ENCODE data around the gene POP7.

Gene POP7

GRCh38 chr7:100685631-100686145 is 20.2 kb upstream of the POP7 start:
- Histone ChIP-seq H3K4me3 (ENCODE audit: insufficient read length, low read depth) (no peak overlapping the region), H3K27me3 (ENCODE audit: insufficient read depth, insufficient read length) (no peaks in the 10 kb centered on the region), H3K9ac (ENCODE audit: insufficient read length, low read depth) (no peak overlapping the region)

DNA sequence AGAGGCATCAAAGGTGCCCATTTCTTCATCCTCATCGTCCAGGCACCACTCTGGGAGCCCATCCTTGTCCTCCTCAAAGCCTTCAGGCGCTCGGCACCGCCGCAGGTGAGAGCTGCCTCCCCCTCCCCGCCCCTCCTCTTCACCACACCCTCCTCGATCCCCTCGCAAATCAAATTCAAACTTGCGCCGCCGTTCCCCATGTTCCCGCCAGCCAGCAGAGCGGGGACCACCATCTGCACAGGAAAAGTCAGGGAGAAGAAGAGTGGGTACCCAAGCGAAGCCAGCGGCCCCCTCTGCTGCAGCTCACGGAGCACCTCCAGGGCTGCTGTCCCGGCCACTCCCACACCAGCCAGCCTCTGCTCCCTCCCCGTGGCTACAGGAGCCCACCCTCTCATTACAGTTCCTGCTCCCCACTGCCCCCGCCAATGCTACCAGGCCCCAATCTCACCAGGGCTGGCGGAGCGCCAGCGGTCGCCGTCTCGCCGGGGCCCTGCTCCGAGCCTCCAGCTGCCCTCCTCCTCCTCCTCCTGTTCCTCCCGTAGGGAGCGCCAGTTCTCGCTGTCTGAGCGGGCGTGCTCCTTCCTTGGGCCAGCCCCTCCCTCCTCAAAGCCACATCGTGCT is 19.6 kb upstream of the POP7 start:
- H3K4me1 ChIP-seq (ENCODE audit: insufficient read depth, insufficient read length): peaks cover 14% of the 10 kb centered on the region
- no peaks in the 10 kb centered on the region for H3K27me3 ChIP-seq (ENCODE audit: insufficient read depth, insufficient read length)
- no peak for TF ChIP-seq ZNF274 (IDR thresholded peaks at IDR 0.05; ENCODE audit: low read depth, low read length)
- TF ChIP-seq YY1 (IDR thresholded peaks at IDR 0.05; ENCODE audit: insufficient read depth, insufficient read length): no peak
- no peak for TF ChIP-seq SUZ12 (IDR thresholded peaks at IDR 0.05; ENCODE audit: extremely low read depth, insufficient read depth, insufficient read length)
- peaks cover 84% of the 10 kb centered on the region for H3K36me3 ChIP-seq (ENCODE audit: insufficient read depth, insufficient read length, low read length)
- peaks cover 10% of the 10 kb centered on the region; the same call in 1 of the 2 replicates for H3K9me3 ChIP-seq (ENCODE audit: insufficient read depth, low read length)
- DNase-seq (ENCODE audit: low read depth, low spot score): no peak
- H3K9ac ChIP-seq (ENCODE audit: insufficient read length, low read depth): no peak overlapping the region
- no peak overlapping the region for H3K4me3 ChIP-seq (ENCODE audit: insufficient read length, low read depth)

More at GRCh38 chr7:100685631-100686145, 20.2 kb upstream of the POP7 start:
- Histone ChIP-seq H3K36me3 (ENCODE audit: insufficient read depth, insufficient read length, low read length) (peaks cover 85% of the 10 kb centered on the region), H3K4me1 (ENCODE audit: insufficient read depth, insufficient read length) (peaks cover 14% of the 10 kb centered on the region), H3K9me3 (ENCODE audit: insufficient read depth, low read length) (peaks cover 10% of the 10 kb centered on the region; the same call in 1 of the 2 replicates)
- no peak for DNase-seq (ENCODE audit: low read depth, low spot score)
- TF ChIP-seq SUZ12 (IDR thresholded peaks at IDR 0.05; ENCODE audit: extremely low read depth, insufficient read depth, insufficient read length) (no peak), YY1 (IDR thresholded peaks at IDR 0.05; ENCODE audit: insufficient read depth, insufficient read length) (no peak), ZNF274 (IDR thresholded peaks at IDR 0.05; ENCODE audit: low read depth, low read length) (no peak)

- peaks cover 79% of the 10 kb centered on the region for H3K36me3 ChIP-seq (ENCODE audit: insufficient read depth, insufficient read length, low read length)
- H3K4me1 ChIP-seq (ENCODE audit: insufficient read depth, insufficient read length): peaks cover 12% of the 10 kb centered on the region
- no peaks in the 10 kb centered on the region for H3K27me3 ChIP-seq (ENCODE audit: insufficient read depth, insufficient read length)
Measured at GRCh38 chr7:100686822-100687211, 19.1 kb upstream of the POP7 start.

GRCh38 chr7:100687261-100687660 is 18.7 kb upstream of the POP7 start:
- H3K27me3 ChIP-seq (ENCODE audit: insufficient read depth, insufficient read length): no peaks in the 10 kb centered on the region
- peaks cover 11% of the 10 kb centered on the region for H3K4me1 ChIP-seq (ENCODE audit: insufficient read depth, insufficient read length)
- DNase-seq (ENCODE audit: low read depth, low spot score): no peak
- H3K9ac ChIP-seq (ENCODE audit: insufficient read length, low read depth): no peak overlapping the region
- no peak for TF ChIP-seq YY1 (IDR thresholded peaks at IDR 0.05; ENCODE audit: insufficient read depth, insufficient read length)
- TF ChIP-seq SUZ12 (IDR thresholded peaks at IDR 0.05; ENCODE audit: extremely low read depth, insufficient read depth, insufficient read length): no peak
- no peak for TF ChIP-seq ZNF274 (IDR thresholded peaks at IDR 0.05; ENCODE audit: low read depth, low read length)
- peaks cover 75% of the 10 kb centered on the region for H3K36me3 ChIP-seq (ENCODE audit: insufficient read depth, insufficient read length, low read length)
- peaks cover 10% of the 10 kb centered on the region; the same call in 1 of the 2 replicates for H3K9me3 ChIP-seq (ENCODE audit: insufficient read depth, low read length)
- H3K4me3 ChIP-seq (ENCODE audit: insufficient read length, low read depth): no peak overlapping the region

More at GRCh38 chr7:100686822-100687211, 19.1 kb upstream of the POP7 start:
- H3K4me3 ChIP-seq (ENCODE audit: insufficient read length, low read depth): no peak overlapping the region
- H3K9ac ChIP-seq (ENCODE audit: insufficient read length, low read depth): no peak overlapping the region
- TF ChIP-seq SUZ12 (IDR thresholded peaks at IDR 0.05; ENCODE audit: extremely low read depth, insufficient read depth, insufficient read length) (no peak), ZNF274 (IDR thresholded peaks at IDR 0.05; ENCODE audit: low read depth, low read length) (no peak), YY1 (IDR thresholded peaks at IDR 0.05; ENCODE audit: insufficient read depth, insufficient read length) (no peak)
- DNase-seq (ENCODE audit: low read depth, low spot score): no peak
- peaks cover 10% of the 10 kb centered on the region; the same call in 1 of the 2 replicates for H3K9me3 ChIP-seq (ENCODE audit: insufficient read depth, low read length)

DNA sequence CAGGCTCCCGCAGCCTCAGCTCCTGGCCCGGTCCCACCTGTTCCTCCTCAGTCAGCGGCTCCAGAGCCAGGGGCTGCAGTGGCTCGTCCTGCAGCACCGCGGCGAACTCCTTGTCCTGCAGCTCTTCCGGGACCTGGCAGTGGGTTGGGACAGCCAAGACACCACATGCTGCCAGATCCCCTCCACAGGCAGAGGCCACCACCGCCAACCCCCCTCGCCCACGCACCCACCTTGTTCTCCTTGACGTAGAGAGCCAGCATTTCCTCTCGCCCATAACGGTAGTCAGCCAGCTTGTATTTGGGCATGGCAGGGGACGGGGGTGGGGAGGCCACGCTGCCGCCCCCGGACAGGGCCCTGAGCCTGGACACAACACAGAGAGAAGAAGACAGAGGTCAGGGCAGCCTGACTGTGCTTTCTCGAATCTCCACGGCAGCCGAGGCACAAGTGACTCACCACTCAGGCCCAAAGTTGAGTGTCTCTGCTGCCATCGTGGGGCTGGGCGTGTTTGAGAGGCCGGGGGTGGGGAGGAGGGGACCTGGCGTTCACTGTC is 18.1 kb upstream of the POP7 start:
- Histone ChIP-seq H3K9me3 (ENCODE audit: insufficient read depth, low read length) (peaks cover 10% of the 10 kb centered on the region; the same call in 1 of the 2 replicates), H3K9ac (ENCODE audit: insufficient read length, low read depth) (no peak overlapping the region), H3K36me3 (ENCODE audit: insufficient read depth, insufficient read length, low read length) (peaks cover 74% of the 10 kb centered on the region)

GRCh38 chr7:100688326-100688860 is 17.5 kb upstream of the POP7 start:
- peaks cover 71% of the 10 kb centered on the region for H3K36me3 ChIP-seq (ENCODE audit: insufficient read depth, insufficient read length, low read length)

More for the DNA sequence above, 18.1 kb upstream of the POP7 start:
- Histone ChIP-seq H3K4me1 (ENCODE audit: insufficient read depth, insufficient read length) (peaks cover 11% of the 10 kb centered on the region), H3K4me3 (ENCODE audit: insufficient read length, low read depth) (no peak overlapping the region), H3K27me3 (ENCODE audit: insufficient read depth, insufficient read length) (no peaks in the 10 kb centered on the region)
- TF ChIP-seq YY1 (IDR thresholded peaks at IDR 0.05; ENCODE audit: insufficient read depth, insufficient read length): no peak
- TF ChIP-seq SUZ12 (IDR thresholded peaks at IDR 0.05; ENCODE audit: extremely low read depth, insufficient read depth, insufficient read length): no peak
- TF ChIP-seq ZNF274 (IDR thresholded peaks at IDR 0.05; ENCODE audit: low read depth, low read length): no peak
- no peak for DNase-seq (ENCODE audit: low read depth, low spot score)

More at GRCh38 chr7:100688326-100688860, 17.5 kb upstream of the POP7 start:
- no peak overlapping the region for H3K4me3 ChIP-seq (ENCODE audit: insufficient read length, low read depth)
- H3K27me3 ChIP-seq (ENCODE audit: insufficient read depth, insufficient read length): no peaks in the 10 kb centered on the region
- peaks cover 11% of the 10 kb centered on the region for H3K4me1 ChIP-seq (ENCODE audit: insufficient read depth, insufficient read length)
- DNase-seq (ENCODE audit: low read depth, low spot score): no peak
- H3K9ac ChIP-seq (ENCODE audit: insufficient read length, low read depth): peak overlapping the region; percentile 32
- TF ChIP-seq ZNF274 (IDR thresholded peaks at IDR 0.05; ENCODE audit: low read depth, low read length) (no peak), SUZ12 (IDR thresholded peaks at IDR 0.05; ENCODE audit: extremely low read depth, insufficient read depth, insufficient read length) (no peak), YY1 (IDR thresholded peaks at IDR 0.05; ENCODE audit: insufficient read depth, insufficient read length) (no peak)
- H3K9me3 ChIP-seq (ENCODE audit: insufficient read depth, low read length): peaks cover 10% of the 10 kb centered on the region; the same call in 1 of the 2 replicates
